CD14-positive monocyte (primary cell): ENCODE data around the gene RASSF4. TPM values are rescaled to one million over a fixed set of nuclear protein-coding genes. Genes with fewer than 3 reads are reported as not detected.

Experiments
- DNase-seq, 3 donors: peaks; one replicate each; pipeline ENCODE4 v3.0.0-alpha.2; 2011 to 2022
- H2AFZ ChIP-seq: 2 replicates; pipeline ENCODE4 v1.6.0; 2012; ENCODE audit warnings: mild to moderate bottlenecking, low read depth, low read length, inconsistent platforms; ENCODE audit not compliant: insufficient read depth, poor library complexity, severe bottlenecking
- H3K27ac ChIP-seq, 2 donors: 1 replicate in 1 of 2; 2 replicates in 1 of 2; pipeline ENCODE4 v1.5.1; 2012 to 2013; ENCODE audit warnings: low read length in 2 of 2, control low read depth in 1 of 2, inconsistent platforms in 1 of 2, low read depth in 1 of 2, mild to moderate bottlenecking in 1 of 2
- H3K27me3 ChIP-seq, 2 donors: one replicate each; pipeline versions ENCODE4 v1.6.0 to v1.6.1; 2011 to 2013; ENCODE audit warnings: low read length in 2 of 2; ENCODE audit not compliant: control insufficient read depth in 2 of 2, insufficient read depth in 2 of 2
- H3K36me3 ChIP-seq, 2 donors: replicated peaks in 1 of 2; 1 replicate in 1 of 2; 2 replicates in 1 of 2; pipeline versions ENCODE4 v1.5.1 to v1.6.1; 2012 to 2013; ENCODE audit warnings: low read length in 2 of 2, control low read depth in 1 of 2, inconsistent platforms in 1 of 2, mild to moderate bottlenecking in 1 of 2; ENCODE audit not compliant: insufficient read depth in 2 of 2, control insufficient read depth in 1 of 2
- H3K4me1 ChIP-seq, 2 donors: 1 replicate in 1 of 2; 2 replicates in 1 of 2; pipeline versions ENCODE4 v1.5.1 to v1.6.1; 2012 to 2013; ENCODE audit warnings: low read length in 2 of 2, control low read depth in 1 of 2, inconsistent platforms in 1 of 2, mild to moderate bottlenecking in 1 of 2, moderate library complexity in 1 of 2; ENCODE audit not compliant: insufficient read depth in 2 of 2, control insufficient read depth in 1 of 2
- H3K4me2 ChIP-seq: replicated peaks from 2 replicates; pipeline ENCODE3; 2012; ENCODE audit warnings: low read length, moderate library complexity, mild to moderate bottlenecking; ENCODE audit not compliant: poor library complexity, severe bottlenecking; ENCODE audit errors: extremely low read depth
- H3K4me3 ChIP-seq, 3 experiments: fragments of 200-600 bp in 1 of 3; sonication (generic) in 1 of 3; replicated peaks in 1 of 3; 1 replicate in 2 of 3; 2 replicates in 1 of 3; pipeline ENCODE4 v1.5.1; 2011 to 2013; ENCODE audit warnings: low read length in 3 of 3, mild to moderate bottlenecking in 3 of 3, control low read depth in 2 of 3, low read depth in 2 of 3, inconsistent platforms in 1 of 3, moderate library complexity in 1 of 3
- H3K79me2 ChIP-seq: 2 replicates; pipeline ENCODE4 v1.6.0; 2012; ENCODE audit warnings: mild to moderate bottlenecking, control low read depth, inconsistent platforms, low read length, moderate library complexity; ENCODE audit not compliant: insufficient read depth
- H3K9ac ChIP-seq: 2 replicates; pipeline ENCODE4 v1.6.0; 2017; ENCODE audit warnings: low read length, mild to moderate bottlenecking; ENCODE audit not compliant: insufficient read depth, poor library complexity, severe bottlenecking
- H3K9me3 ChIP-seq, 2 donors: replicated peaks in 1 of 2; 1 replicate in 1 of 2; 2 replicates in 1 of 2; pipeline versions ENCODE4 v1.5.1 to v1.6.1; 2012 to 2013; ENCODE audit warnings: low read length in 2 of 2, control low read depth in 1 of 2; ENCODE audit not compliant: control insufficient read depth in 1 of 2, insufficient read depth in 1 of 2
- H4K20me1 ChIP-seq: 2 replicates; pipeline ENCODE4 v1.6.0; 2012; ENCODE audit warnings: mild to moderate bottlenecking, low read length, control low read depth, moderate library complexity; ENCODE audit not compliant: insufficient read depth
- H3K27ac Mint-ChIP-seq, 7 donors: one replicate each; pipeline ENCODE4 v1.8.0; 2020; ENCODE audit warnings: mild to moderate bottlenecking in 7 of 7, mixed read lengths in 7 of 7, moderate library complexity in 6 of 7, inconsistent platforms in 2 of 7
- H3K27me3 Mint-ChIP-seq, 3 donors: one replicate each; pipeline ENCODE4 v1.8.0; 2021 to 2022; ENCODE audit warnings: low read depth in 3 of 3, mild to moderate bottlenecking in 3 of 3, mixed read lengths in 3 of 3, moderate library complexity in 3 of 3, inconsistent platforms in 1 of 3
- H3K36me3 Mint-ChIP-seq, 2 donors: one replicate each; pipeline ENCODE4 v1.8.0; 2020; ENCODE audit warnings: mixed read lengths in 2 of 2, inconsistent platforms in 1 of 2, mild to moderate bottlenecking in 1 of 2
- H3K4me1 Mint-ChIP-seq: one replicate; pipeline ENCODE4 v1.8.0; 2020; ENCODE audit warnings: mild to moderate bottlenecking, mixed read lengths
- H3K4me3 Mint-ChIP-seq, 2 donors: one replicate each; pipeline ENCODE4 v1.8.0; 2020; ENCODE audit warnings: mild to moderate bottlenecking in 2 of 2, mixed read lengths in 2 of 2, moderate library complexity in 1 of 2
- H3K9me3 Mint-ChIP-seq, 7 donors: one replicate each; pipeline ENCODE4 v1.8.0; 2020 to 2022; ENCODE audit warnings: mixed read lengths in 7 of 7, mild to moderate bottlenecking in 6 of 7, moderate library complexity in 6 of 7, inconsistent platforms in 2 of 7
- CTCF ChIP-seq: fragments of 200-600 bp; IDR thresholded peaks from one replicate; pipeline ENCODE4 v1.8.0; 2022; ENCODE audit warnings: antibody characterized with exemption, mild to moderate bottlenecking
- whole genome bisulfite sequencing: methylation state at CpG from one replicate; pipeline ENCODE4 v1.1.5; 2013; ENCODE audit warnings: missing lambda C conversion rate; ENCODE audit not compliant: insufficient coverage; 5-methylcytosine and 5-hydroxymethylcytosine counted together
- intact Hi-C, 2 donors: fragments of 100-400 bp; cut with micrococcal nuclease; formaldehyde crosslinking; loops; one replicate each; pipeline versions ENCODE4 v1.15.0 to v1.15.1; 2023
- polyA plus RNA-seq, 3 donors: library from polyadenylated mRNA; depleted of rRNA in 1 of 3; unstranded in 2 of 3; stranded (reverse) in 1 of 3; fragments of 300-500 nt in 2 of 3; fragments of >200 nt in 1 of 3; fragmentation: Illumina TruSeq in 2 of 3; gene quantifications; 1 replicate in 2 of 3; 2 replicates in 1 of 3; pipeline ENCODE4 v1.2.3, GENCODE V29; 2012 to 2021

The RASSF4 gene
- polyA plus RNA-seq, 3 donors: 117 to 290 (median 120) TPM

GRCh38 chr10:44951576-44952226 lies 7.9 kb upstream of the RASSF4 start:
- no peak for TF ChIP-seq CTCF
- peaks cover 47 to 58% of the 10 kb centered on the region in 2 donors for H3K4me1 ChIP-seq
- H2AFZ ChIP-seq: no peak overlapping the region
- Mint-ChIP-seq H3K4me3 (no peak overlapping the region), H3K36me3 (peaks cover 46 to 57% of the 10 kb centered on the region in 2 donors), H3K27ac (no peak overlapping the region), H3K27me3 (peaks cover 0 to 4% (median 0%) of the 10 kb centered on the region in 3 donors), H3K9me3 (peaks cover 0 to 2% (median 0%) of the 10 kb centered on the region in 7 donors), H3K4me1 (peaks cover 65% of the 10 kb centered on the region)
- H3K36me3 ChIP-seq: peaks cover 13 to 56% of the 10 kb centered on the region in 2 donors
- intact Hi-C loops: no loop called here
- 100% methylated on average over 3 of the region's 7 CpGs for WGBS
- H3K27ac ChIP-seq: no peak overlapping the region
- H4K20me1 ChIP-seq: peaks cover 62% of the 10 kb centered on the region
- peaks cover 71% of the 10 kb centered on the region for H3K79me2 ChIP-seq
- H3K4me3 ChIP-seq: no peak overlapping the region
- no peaks in the 10 kb centered on the region for H3K9me3 ChIP-seq
- no peak overlapping the region for H3K4me2 ChIP-seq
- no peaks in the 10 kb centered on the region for H3K27me3 ChIP-seq
- no peak for DNase-seq
- H3K9ac ChIP-seq: no peak overlapping the region

- peaks cover 13 to 58% of the 10 kb centered on the region in 2 donors for H3K36me3 ChIP-seq
- TF ChIP-seq CTCF: no peak
- peaks cover 0 to 4% (median 0%) of the 10 kb centered on the region in 7 donors for H3K9me3 Mint-ChIP-seq
- peaks cover 82% of the 10 kb centered on the region for H3K79me2 ChIP-seq
- no peak overlapping the region for H3K4me2 ChIP-seq
- no peak overlapping the region for H3K4me3 Mint-ChIP-seq
- H3K36me3 Mint-ChIP-seq: peaks cover 50 to 61% of the 10 kb centered on the region in 2 donors
- no peak overlapping the region for H3K4me3 ChIP-seq
- WGBS: 100% methylated on average over 1 of the region's 2 CpGs
- H3K4me1 Mint-ChIP-seq: peaks cover 65% of the 10 kb centered on the region
- H4K20me1 ChIP-seq: peaks cover 66% of the 10 kb centered on the region
- H3K9me3 ChIP-seq: no peaks in the 10 kb centered on the region
- H3K27me3 ChIP-seq: no peaks in the 10 kb centered on the region
- H2AFZ ChIP-seq: no peak overlapping the region
- DNase-seq: no peak
- peak overlapping the region in 2 of 7 donors; percentile 18 to 57 for H3K27ac Mint-ChIP-seq
- no peak overlapping the region for H3K27ac ChIP-seq
- H3K27me3 Mint-ChIP-seq: peaks cover 0 to 4% (median 1%) of the 10 kb centered on the region in 3 donors
- peaks cover 48 to 58% of the 10 kb centered on the region in 2 donors for H3K4me1 ChIP-seq
- H3K9ac ChIP-seq: no peak overlapping the region
- intact Hi-C loops: no loop called here
Observed at GRCh38 chr10:44952779-44953231, 6.8 kb upstream of the RASSF4 start.
